HUDEP-2 (cell line): ENCODE results near the gene ATXN1.

Source experiments
- DNase-seq, 76 experiments: peaks; one replicate each; lab custom pipeline; 2025; ENCODE audit not compliant: unreplicated experiment in 76 of 76; lab: John Stamatoyannopoulos, UW

ATXN1 gene

GRCh38 chr6:16683641-16684194, 77.5 kb downstream of the ATXN1 start:
- peak in 52 of 76 experiments; percentile 3 to 72 (median 38) for DNase-seq

- no peak for DNase-seq
Measured at GRCh38 chr6:16681260-16681873, 79.9 kb downstream of the ATXN1 start.

GRCh38 chr6:16679050-16679449, 82.2 kb downstream of the ATXN1 start:
- no peak for DNase-seq

- DNase-seq = no peak
Measured at GRCh38 chr6:16677458-16677857, 83.8 kb downstream of the ATXN1 start.

- no peak for DNase-seq
Measured at GRCh38 chr6:16676978-16677377, 84.3 kb downstream of the ATXN1 start.

GRCh38 chr6:16676376-16676775, 84.9 kb downstream of the ATXN1 start:
- DNase-seq = no peak

- DNase-seq = no peak
Measured at GRCh38 chr6:16674801-16675392, 86.4 kb downstream of the ATXN1 start.

GRCh38 chr6:16673011-16673797, 88.1 kb downstream of the ATXN1 start:
- no peak for DNase-seq

GRCh38 chr6:16671302-16672289, 89.7 kb downstream of the ATXN1 start:
- no peak for DNase-seq

GRCh38 chr6:16670617-16671051, 90.6 kb downstream of the ATXN1 start:
- DNase-seq = no peak

GRCh38 chr6:16670183-16670582, 91.1 kb downstream of the ATXN1 start:
- no peak for DNase-seq

- no peak for DNase-seq
Measured at GRCh38 chr6:16669227-16669626, 92.0 kb downstream of the ATXN1 start.

- DNase-seq = no peak
Measured at GRCh38 chr6:16667509-16667908, 93.8 kb downstream of the ATXN1 start.

- DNase-seq = no peak
Measured at GRCh38 chr6:16665992-16666391, 95.3 kb downstream of the ATXN1 start.

GRCh38 chr6:16665182-16665581, 96.1 kb downstream of the ATXN1 start:
- no peak for DNase-seq

GRCh38 chr6:16663901-16664300, 97.4 kb downstream of the ATXN1 start:
- DNase-seq = no peak

GRCh38 chr6:16660157-16660497, 101.1 kb downstream of the ATXN1 start:
- no peak for DNase-seq

- no peak for DNase-seq
Measured at GRCh38 chr6:16659466-16660156, 101.6 kb downstream of the ATXN1 start.

- no peak for DNase-seq
Measured at GRCh38 chr6:16658348-16659034, 102.8 kb downstream of the ATXN1 start.
